Measurements from ENCODE around the gene MAFG. TPM values are rescaled to one million over a fixed set of nuclear protein-coding genes. Genes with fewer than 3 reads are reported as not detected.

MAFG gene
- total RNA-seq, 2 donors from 2014 or later = 8.3 to 14.5 TPM

DNA sequence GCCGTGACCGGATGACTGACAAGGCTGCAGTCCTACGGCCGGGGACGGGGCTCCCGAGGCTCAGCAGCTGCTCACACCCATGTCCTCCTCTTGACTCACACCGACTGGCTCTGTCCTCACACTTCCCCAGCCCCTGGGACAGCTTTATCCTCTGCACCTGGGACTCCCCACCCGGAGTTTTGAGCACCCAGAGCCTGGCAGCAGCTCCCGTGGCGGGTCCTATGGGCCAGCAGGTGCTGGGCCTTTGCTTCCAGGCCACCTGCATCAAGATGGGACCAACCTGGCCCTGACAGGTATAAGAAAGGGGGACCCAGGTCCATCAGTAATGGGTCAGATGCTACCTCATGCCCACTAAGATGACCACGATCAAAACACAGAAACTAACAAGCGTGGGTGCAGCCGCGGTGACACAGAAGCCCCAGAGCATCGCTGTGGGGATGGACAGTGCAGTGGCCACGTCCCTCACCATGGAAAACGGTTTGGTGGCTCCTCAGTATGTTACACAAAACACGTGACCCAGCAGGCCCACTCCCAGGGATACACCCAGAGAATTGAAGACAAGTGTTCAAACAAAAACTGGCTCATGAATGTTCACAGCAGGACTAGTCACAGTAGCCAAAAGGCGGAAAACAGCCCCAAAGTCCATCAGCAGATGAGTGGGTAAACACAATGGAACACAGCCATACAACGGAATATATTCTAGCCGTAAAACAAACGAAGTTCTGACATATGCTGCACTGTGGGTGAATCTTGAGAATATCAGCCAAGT lies 36.7 kb upstream of the MAFG start:
- H3K4me1 ChIP-seq = peaks cover 37% of the 10 kb centered on the region
- ATAC-seq (no peak), DNase-seq (no peak)
- no peak overlapping the region for H3K4me3 ChIP-seq
- no peaks in the 10 kb centered on the region for H3K9me3 ChIP-seq
- no peak overlapping the region for H3K27ac ChIP-seq
- WGBS, 2 donors = 69 to 70% methylated on average over 21 to 22 of the region's 22 CpGs
- no peaks in the 10 kb centered on the region for H3K36me3 ChIP-seq (replicated peaks in 1 of 2; ENCODE audit: insufficient read depth in 1 of 2, low read depth in 2 of 2)
- intact Hi-C loops (cut with DNase I) = no loop called here
- peaks cover 6 to 16% of the 10 kb centered on the region in 2 donors for H3K27me3 ChIP-seq
- no peak for TF ChIP-seq POLR2A (IDR thresholded peaks at IDR 0.05)
- TF ChIP-seq, protein P1, sequence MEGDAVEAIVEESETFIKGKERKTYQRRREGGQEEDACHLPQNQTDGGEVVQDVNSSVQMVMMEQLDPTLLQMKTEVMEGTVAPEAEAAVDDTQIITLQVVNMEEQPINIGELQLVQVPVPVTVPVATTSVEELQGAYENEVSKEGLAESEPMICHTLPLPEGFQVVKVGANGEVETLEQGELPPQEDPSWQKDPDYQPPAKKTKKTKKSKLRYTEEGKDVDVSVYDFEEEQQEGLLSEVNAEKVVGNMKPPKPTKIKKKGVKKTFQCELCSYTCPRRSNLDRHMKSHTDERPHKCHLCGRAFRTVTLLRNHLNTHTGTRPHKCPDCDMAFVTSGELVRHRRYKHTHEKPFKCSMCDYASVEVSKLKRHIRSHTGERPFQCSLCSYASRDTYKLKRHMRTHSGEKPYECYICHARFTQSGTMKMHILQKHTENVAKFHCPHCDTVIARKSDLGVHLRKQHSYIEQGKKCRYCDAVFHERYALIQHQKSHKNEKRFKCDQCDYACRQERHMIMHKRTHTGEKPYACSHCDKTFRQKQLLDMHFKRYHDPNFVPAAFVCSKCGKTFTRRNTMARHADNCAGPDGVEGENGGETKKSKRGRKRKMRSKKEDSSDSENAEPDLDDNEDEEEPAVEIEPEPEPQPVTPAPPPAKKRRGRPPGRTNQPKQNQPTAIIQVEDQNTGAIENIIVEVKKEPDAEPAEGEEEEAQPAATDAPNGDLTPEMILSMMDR (IDR thresholded peaks at IDR 0.05) = no peak

- Histone ChIP-seq H3K4me1 (peaks cover 33% of the 10 kb centered on the region), H3K27ac (no peak overlapping the region), H3K9me3 (no peaks in the 10 kb centered on the region), H3K4me3 (no peak overlapping the region), H3K27me3 (peaks cover 6 to 22% of the 10 kb centered on the region in 2 donors), H3K36me3 (replicated peaks in 1 of 2; ENCODE audit: insufficient read depth in 1 of 2, low read depth in 2 of 2) (no peaks in the 10 kb centered on the region)
- ATAC-seq = no peak
- 64 to 73% methylated on average over 9 to 37 of the region's 37 CpGs for WGBS, 2 donors
- TF ChIP-seq, protein P1 (IDR thresholded peaks at IDR 0.05) = no peak
- no peak for TF ChIP-seq POLR2A (IDR thresholded peaks at IDR 0.05)
- intact Hi-C loops (cut with DNase I) = loop anchor here (2.0 kb wide), 1 partner anchor 56 kb away; no protein-coding TSS in a partner anchor
- DNase-seq = no peak
Measured at GRCh38 chr17:81962499-81963441, 35.2 kb upstream of the MAFG start.

- intact Hi-C loops (cut with DNase I) = loop anchor here (2.0 kb wide), 1 partner anchor 57 kb away; no protein-coding TSS in a partner anchor
- H3K36me3 ChIP-seq (replicated peaks in 1 of 2; ENCODE audit: insufficient read depth in 1 of 2, low read depth in 2 of 2) = no peaks in the 10 kb centered on the region
- no peak overlapping the region for H3K27ac ChIP-seq
- TF ChIP-seq POLR2A (IDR thresholded peaks at IDR 0.05) = no peak
- TF ChIP-seq, protein P1 (IDR thresholded peaks at IDR 0.05) = no peak
- no peak overlapping the region for H3K4me3 ChIP-seq
- DNase-seq (no peak), ATAC-seq (no peak)
- no peaks in the 10 kb centered on the region for H3K9me3 ChIP-seq
- H3K4me1 ChIP-seq = peaks cover 24% of the 10 kb centered on the region
- peaks cover 6 to 22% of the 10 kb centered on the region in 2 donors for H3K27me3 ChIP-seq
- WGBS, 2 donors = 22 to 80% methylated on average over 3 to 50 of the region's 82 CpGs
Measured at GRCh38 chr17:81961521-81962498, 34.3 kb upstream of the MAFG start.

GRCh38 chr17:81961087-81961511 lies 33.6 kb upstream of the MAFG start, which contains the start of gene NOTUM:
Gene NOTUM (minus strand): TSS chr17:81961187. CDS start chr17:81960909, 278 bp downstream.
- intact Hi-C loops (cut with DNase I) = no loop called here
- peaks cover 24% of the 10 kb centered on the region for H3K4me1 ChIP-seq
- no peaks in the 10 kb centered on the region for H3K9me3 ChIP-seq
- no peak within 1 kb of the TSS for H3K4me3 ChIP-seq
- 1% methylated on average over 49 of the region's 65 CpGs; no CpG with 5 or more reads in 1 of the 2 donors for WGBS, 2 donors
- peak; percentile 46 for ATAC-seq
- TF ChIP-seq POLR2A (IDR thresholded peaks at IDR 0.05) = no peak
- TF ChIP-seq, protein P1 (IDR thresholded peaks at IDR 0.05) = peak in 3 of 7 experiments; percentile 14 to 44 (median 43)
- H3K27me3 ChIP-seq = peaks cover 6 to 22% of the 10 kb centered on the region in 2 donors
- DNase-seq = peak in 1 of 4 donors; percentile 34
- no peaks in the 10 kb centered on the region for H3K36me3 ChIP-seq (replicated peaks in 1 of 2; ENCODE audit: insufficient read depth in 1 of 2, low read depth in 2 of 2)
- no peak within 1 kb of the TSS for H3K27ac ChIP-seq

Data from body of pancreas (tissue), 4 donors.